HL-60 (cell line): Measurements from ENCODE around the gene PLCH2.

Source experiments
- CTCF ChIP-seq: IDR thresholded peaks from one replicate; pipeline ENCODE4 v1.5.1; 2011; ENCODE audit warnings: low read length, control low read depth, inconsistent platforms; ENCODE audit not compliant: insufficient read depth
- POLR2AphosphoS5 ChIP-seq: IDR thresholded peaks from 2 replicates; pipeline ENCODE4 v1.6.1; 2012; ENCODE audit warnings: low read depth

GRCh38 chr1:2452932-2453315, 23.2 kb upstream of the PLCH2 start:
- no peak for TF ChIP-seq CTCF
- TF ChIP-seq POLR2AphosphoS5 = no peak
